HepG2 (cell line): ENCODE results near the gene TNP2. TPM values are rescaled to one million over a fixed set of nuclear protein-coding genes. Genes with fewer than 3 reads are reported as not detected.
A peak's percentile ranks its signal among the peaks of the same experiment; 100 is the strongest.

Experiments used
- AKAP8 ChIP-seq: sonication (generic); formaldehyde crosslinking; IDR thresholded peaks from 2 replicates; pipeline ENCODE4 v1.5.1; 2020; ENCODE audit warnings: mild to moderate bottlenecking, missing genetic modification reagents
- GFI1 ChIP-seq: sonication (generic); formaldehyde crosslinking; IDR thresholded peaks from 2 replicates; pipeline ENCODE4 v1.5.0; 2020; ENCODE audit warnings: missing genetic modification reagents, mild to moderate bottlenecking, borderline replicate concordance
- HNRNPH1 ChIP-seq: fragments of 200-400 bp; formaldehyde crosslinking; optimal IDR thresholded peaks from 2 replicates; pipeline ENCODE3; 2017; ENCODE audit warnings: mild to moderate bottlenecking, low read depth, low read length
- KDM1A ChIP-seq: IDR thresholded peaks from 2 replicates; pipeline ENCODE4 v1.6.1; 2016; ENCODE audit warnings: missing compliant biosample characterization
- KLF15 ChIP-seq: sonication (generic); formaldehyde crosslinking; IDR thresholded peaks from 2 replicates; pipeline ENCODE4 v1.8.1; 2023; ENCODE audit warnings: borderline replicate concordance, mild to moderate bottlenecking, inconsistent platforms, missing genetic modification reagents, mixed read lengths
- MED1 ChIP-seq: sonication (generic); formaldehyde crosslinking; IDR thresholded peaks from 2 replicates; pipeline ENCODE4 v1.4.0; 2020; ENCODE audit warnings: missing genetic modification reagents
- ONECUT2 ChIP-seq: sonication (generic); formaldehyde crosslinking; IDR thresholded peaks from 2 replicates; pipeline ENCODE4 v1.4.0; 2020; ENCODE audit warnings: missing genetic modification reagents
- POLR2A ChIP-seq, 2 experiments: IDR thresholded peaks; 2 replicates each; pipeline ENCODE4 v1.6.1; 2011; ENCODE audit warnings: low read depth in 2 of 2, low read length in 2 of 2, mild to moderate bottlenecking in 1 of 2, moderate library complexity in 1 of 2; ENCODE audit not compliant: insufficient read depth in 1 of 2
- SSRP1 ChIP-seq: IDR thresholded peaks from 2 replicates; pipeline ENCODE4 v1.6.1; 2016; ENCODE audit warnings: control low read depth
- ZBTB46 ChIP-seq: sonication (generic); formaldehyde crosslinking; IDR thresholded peaks from 2 replicates; pipeline ENCODE4 v1.4.0; 2020; ENCODE audit warnings: mild to moderate bottlenecking, missing genetic modification reagents, borderline replicate concordance
- ZFP91 ChIP-seq: sonication (generic); formaldehyde crosslinking; IDR thresholded peaks from 2 replicates; pipeline ENCODE4 v1.9.0; 2022; ENCODE audit warnings: missing genetic modification reagents, mild to moderate bottlenecking, borderline replicate concordance
- ZFX ChIP-seq: sonication (generic); formaldehyde crosslinking; IDR thresholded peaks from 2 replicates; pipeline ENCODE4 v1.4.0; 2020; ENCODE audit warnings: mild to moderate bottlenecking, low read depth, missing genetic modification reagents, moderate library complexity
- ZNF136 ChIP-seq: sonication (generic); formaldehyde crosslinking; IDR thresholded peaks from 2 replicates; pipeline ENCODE4 v1.8.1; 2022; ENCODE audit warnings: low read depth, mild to moderate bottlenecking, moderate library complexity, missing genetic modification reagents
- ZNF335 ChIP-seq: sonication (generic); formaldehyde crosslinking; IDR thresholded peaks from 2 replicates; pipeline ENCODE4 v1.4.0; 2020; ENCODE audit warnings: missing genetic modification reagents
- ZNF646 ChIP-seq: sonication (generic); formaldehyde crosslinking; IDR thresholded peaks from 2 replicates; pipeline ENCODE4 v1.9.0; 2021; ENCODE audit warnings: mild to moderate bottlenecking, missing genetic modification reagents
- ZNF790 ChIP-seq: sonication (generic); formaldehyde crosslinking; IDR thresholded peaks from 2 replicates; pipeline ENCODE4 v1.8.0; 2022; ENCODE audit warnings: missing genetic modification reagents, mild to moderate bottlenecking, borderline replicate concordance
- polyA plus RNA-seq, 8 experiments: library from polyadenylated mRNA; depleted of rRNA in 3 of 8; stranded (reverse) in 7 of 8; unstranded in 1 of 8; fragments of >200 nt; fragmentation: Illumina TruSeq in 4 of 8; extraction: Trizol in 4 of 8; gene quantifications; 2 replicates each; pipeline versions ENCODE4 v1.2.1 to v1.2.3, GENCODE V29; 2011 to 2016; ENCODE audit warnings: low read depth in 4 of 8, missing spikeins in 1 of 8, mixed read lengths in 1 of 8; ENCODE audit not compliant: insufficient read depth in 1 of 8
- total RNA-seq, 5 experiments: library from RNA; depleted of rRNA; stranded (reverse); fragments of >200 nt; fragmentation: Illumina TruSeq; extraction: Trizol; gene quantifications; 2 replicates each; pipeline ENCODE4 v1.2.3, GENCODE V29; 2016; ENCODE audit warnings: low read depth in 1 of 5

TNP2 gene
- total and polyA plus RNA-seq, 2 of the 13 experiments (the other 11 are each of a cell fraction or from before 2014, with no cell fraction given): not detected

GRCh38 chr16:11251525-11252481 lies 17.3 kb downstream of the TNP2 start (continued):
- no peak for TF ChIP-seq ONECUT2
- 0 out of 2 replicates have a peak, but pooled peaks have one; percentile 69 for TF ChIP-seq ZNF790
- peak; percentile 45; the same call in 1 of the 2 replicates for TF ChIP-seq GFI1 (CRISPR knock-in tag)
- TF ChIP-seq HNRNPH1: peak; percentile 74
- TF ChIP-seq SSRP1 (CRISPR knock-in tag): 0 out of 2 replicates have a peak, but pooled peaks have one; percentile 2
- no peak for TF ChIP-seq KLF15 (CRISPR knock-in tag)
- TF ChIP-seq AKAP8 (CRISPR knock-in tag): peak; percentile 29; the same call in 1 of the 2 replicates
- 0 out of 2 replicates have a peak, but pooled peaks have one; percentile 14 for TF ChIP-seq MED1 (CRISPR knock-in tag)
- TF ChIP-seq ZNF646 (CRISPR knock-in tag): peak; percentile 91
- TF ChIP-seq POLR2A (IDR thresholded peaks at IDR 0.05; ENCODE audit: insufficient read depth in 1 of 2, low read depth in 2 of 2, low read length in 2 of 2): peak in 1 of 2 experiments; percentile 6; a peak in 1 of 4 replicates
- TF ChIP-seq ZNF335 (CRISPR knock-in tag): no peak
- TF ChIP-seq ZBTB46 (CRISPR knock-in tag): no peak
- peak; percentile 27; the same call in 1 of the 2 replicates for TF ChIP-seq ZFP91
- TF ChIP-seq ZFX: peak; percentile 3; the same call in 1 of the 2 replicates
- 0 out of 2 replicates have a peak, but pooled peaks have one; percentile 8 for TF ChIP-seq ZNF136 (CRISPR knock-in tag)
- 0 out of 2 replicates have a peak, but pooled peaks have one; percentile 11 for TF ChIP-seq KDM1A (CRISPR knock-in tag)
